IMR-90 (cell line): ENCODE data around the gene NOS2. TPM values are rescaled to one million over a fixed set of nuclear protein-coding genes. Genes with fewer than 3 reads are reported as not detected.

Experiments used
- ATAC-seq: fragments of 200-7000 bp; cut with Tn5 transposase; 2 replicates; pipeline ENCODE4 v1.9.1; 2020; ENCODE audit warnings: low read depth, mild to moderate bottlenecking, moderate library complexity
- BruUV-seq: library from RNA; stranded (reverse); fragments of 400-500 nt; replicated peaks from 2 replicates; lab custom pipeline; 2021; lab: Mats Ljungman, UMichigan
- CTCF ChIA-PET: fragments of 300-600 bp; formaldehyde crosslinking; extraction: SDS; loops from one replicate; lab custom pipeline; 2021; ENCODE audit warnings: antibody characterized with exemption; lab: Yijun Ruan, JAX
- POLR2A ChIA-PET: fragments of 300-600 bp; sonication (Branson Sonifier 250); formaldehyde crosslinking; loops from one replicate; lab custom pipeline; 2022; ENCODE audit warnings: antibody characterized with exemption; ENCODE audit not compliant: unreplicated experiment; lab: Charles Lee
- DNase-seq: peaks from one replicate; pipeline ENCODE4 v3.0.0; 2013
- H2AFZ ChIP-seq: replicated peaks from 2 replicates; pipeline ENCODE3; 2013; ENCODE audit warnings: low read length, mild to moderate bottlenecking; ENCODE audit not compliant: poor library complexity
- H2AK5ac ChIP-seq: 2 replicates; pipeline ENCODE4 v1.6.1; 2013; ENCODE audit warnings: low read depth, low read length, inconsistent platforms
- H2AK9ac ChIP-seq: replicated peaks from 2 replicates; pipeline ENCODE3; 2013; ENCODE audit warnings: mild to moderate bottlenecking, low read depth, low read length, moderate library complexity; ENCODE audit not compliant: poor library complexity
- H2BK120ac ChIP-seq: 2 replicates; pipeline ENCODE4 v1.6.1; 2013; ENCODE audit warnings: low read depth, low read length, inconsistent platforms
- H2BK15ac ChIP-seq: 3 replicates; pipeline ENCODE4 v1.6.1; 2013; ENCODE audit warnings: low read depth, low read length, inconsistent platforms
- H2BK20ac ChIP-seq: 2 replicates; pipeline ENCODE4 v1.6.1; 2013; ENCODE audit warnings: low read depth, mild to moderate bottlenecking, inconsistent platforms, low read length, moderate library complexity
- H2BK5ac ChIP-seq: 2 replicates; pipeline ENCODE4 v1.6.1; 2013; ENCODE audit warnings: mild to moderate bottlenecking, low read depth, low read length, inconsistent platforms; ENCODE audit not compliant: poor library complexity, severe bottlenecking
- H3K14ac ChIP-seq: replicated peaks from 2 replicates; pipeline ENCODE4 v1.6.1; 2013; ENCODE audit warnings: low read depth, low read length, inconsistent platforms
- H3K18ac ChIP-seq: 2 replicates; pipeline ENCODE4 v1.6.1; 2013; ENCODE audit warnings: low read depth, low read length, control low read depth
- H3K23ac ChIP-seq: 2 replicates; pipeline ENCODE4 v1.6.1; 2013; ENCODE audit warnings: low read depth, low read length, inconsistent platforms
- H3K27ac ChIP-seq: 2 replicates; pipeline ENCODE4 v1.5.1; 2013; ENCODE audit warnings: mild to moderate bottlenecking, control low read depth, low read length; ENCODE audit not compliant: insufficient read depth
- H3K27me3 ChIP-seq: 2 replicates; pipeline ENCODE4 v1.6.1; 2013; ENCODE audit warnings: low read length; ENCODE audit not compliant: control insufficient read depth, insufficient read depth
- H3K36me3 ChIP-seq: 2 replicates; pipeline ENCODE4 v1.6.1; 2013; ENCODE audit warnings: low read length, mixed read lengths; ENCODE audit not compliant: control insufficient read depth, insufficient read depth
- H3K4ac ChIP-seq: 2 replicates; pipeline ENCODE4 v1.6.1; 2013; ENCODE audit warnings: low read depth, low read length, inconsistent platforms
- H3K4me1 ChIP-seq: 2 replicates; pipeline ENCODE4 v1.6.1; 2013; ENCODE audit warnings: low read length, mixed read lengths; ENCODE audit not compliant: control insufficient read depth, insufficient read depth
- H3K4me2 ChIP-seq: 2 replicates; pipeline ENCODE4 v1.6.1; 2013; ENCODE audit warnings: low read depth, mild to moderate bottlenecking, control low read depth, low read length, moderate library complexity
- H3K4me3 ChIP-seq: 2 replicates; pipeline ENCODE4 v1.5.1; 2013; ENCODE audit warnings: low read depth, mild to moderate bottlenecking, control low read depth, low read length, moderate library complexity; ENCODE audit not compliant: insufficient read depth
- H3K56ac ChIP-seq: 2 replicates; pipeline ENCODE4 v1.6.1; 2013; ENCODE audit warnings: low read length, inconsistent platforms; ENCODE audit not compliant: insufficient read depth; ENCODE audit errors: extremely low read depth
- H3K79me1 ChIP-seq, 2 experiments: 2 replicates each; pipeline ENCODE4 v1.6.1; 2013; ENCODE audit warnings: low read length in 2 of 2, inconsistent platforms in 1 of 2, low read depth in 1 of 2
- H3K9ac ChIP-seq: 2 replicates; pipeline ENCODE4 v1.6.1; 2013; ENCODE audit warnings: low read depth, low read length, control low read depth
- H3K9me1 ChIP-seq: 2 replicates; pipeline ENCODE4 v1.6.1; 2013; ENCODE audit warnings: low read length, inconsistent platforms; ENCODE audit not compliant: insufficient read depth
- H3K9me3 ChIP-seq: 2 replicates; pipeline ENCODE4 v1.6.1; 2013; ENCODE audit warnings: low read length; ENCODE audit not compliant: control insufficient read depth, insufficient read depth
- H4K20me1 ChIP-seq: 2 replicates; pipeline ENCODE4 v1.6.1; 2013; ENCODE audit warnings: low read length, inconsistent platforms; ENCODE audit not compliant: insufficient read depth
- H4K5ac ChIP-seq: 2 replicates; pipeline ENCODE4 v1.6.1; 2013; ENCODE audit warnings: mild to moderate bottlenecking, low read depth, low read length, control low read depth
- H4K8ac ChIP-seq, 2 experiments: 2 replicates each; pipeline ENCODE4 v1.6.1; 2013; ENCODE audit warnings: low read depth in 2 of 2, low read length in 2 of 2, control low read depth in 1 of 2, inconsistent platforms in 1 of 2
- H4K91ac ChIP-seq: 2 replicates; pipeline ENCODE4 v1.6.1; 2013; ENCODE audit warnings: low read depth, low read length, inconsistent platforms; ENCODE audit not compliant: insufficient read depth
- BHLHE40 ChIP-seq: fragments of 150-350 bp; IDR thresholded peaks from 2 replicates; pipeline ENCODE4 v1.6.1; 2016; ENCODE audit warnings: mild to moderate bottlenecking, low read depth, low read length
- CEBPB ChIP-seq: IDR thresholded peaks from 2 replicates; pipeline ENCODE4 v1.6.1; 2012; ENCODE audit warnings: low read depth, low read length, improper control_type of control experiment
- CHD1 ChIP-seq: IDR thresholded peaks from 2 replicates; pipeline ENCODE4 v1.6.1; 2012; ENCODE audit warnings: low read depth, low read length, improper control_type of control experiment
- CTCF ChIP-seq: conservative IDR thresholded peaks from 2 replicates; pipeline ENCODE4 v1.5.1; 2012; ENCODE audit warnings: mild to moderate bottlenecking, low read depth, low read length, improper control_type of control experiment
- ELK1 ChIP-seq: fragments of 150-350 bp; IDR thresholded peaks from 2 replicates; pipeline ENCODE4 v1.6.1; 2016; ENCODE audit warnings: low read depth, mild to moderate bottlenecking, low read length, moderate library complexity, borderline replicate concordance
- FOS ChIP-seq: fragments of 150-350 bp; IDR thresholded peaks from 2 replicates; pipeline ENCODE4 v1.6.1; 2016; ENCODE audit warnings: low read depth, low read length
- MAFK ChIP-seq: IDR thresholded peaks from 2 replicates; pipeline ENCODE4 v1.6.1; 2012; ENCODE audit warnings: low read depth, low read length, improper control_type of control experiment
- MAZ ChIP-seq: IDR thresholded peaks from 2 replicates; pipeline ENCODE4 v1.6.1; 2012; ENCODE audit warnings: low read depth, mild to moderate bottlenecking, low read length, improper control_type of control experiment, moderate library complexity, borderline replicate concordance
- MXI1 ChIP-seq: IDR thresholded peaks from 2 replicates; pipeline ENCODE4 v1.6.1; 2012; ENCODE audit warnings: low read depth, mild to moderate bottlenecking, low read length, moderate library complexity, borderline replicate concordance
- NFE2L2 ChIP-seq: fragments of 150-350 bp; IDR thresholded peaks from 2 replicates; pipeline ENCODE4 v1.6.1; 2016; ENCODE audit warnings: low read depth, mild to moderate bottlenecking, low read length
- POLR2A ChIP-seq: IDR thresholded peaks from 2 replicates; pipeline ENCODE4 v1.6.1; 2012; ENCODE audit warnings: mild to moderate bottlenecking, low read depth, low read length
- RAD21 ChIP-seq: IDR thresholded peaks from 2 replicates; pipeline ENCODE4 v1.6.1; 2012; ENCODE audit warnings: low read length, improper control_type of control experiment
- RCOR1 ChIP-seq: IDR thresholded peaks from 2 replicates; pipeline ENCODE4 v1.6.1; 2012; ENCODE audit warnings: mild to moderate bottlenecking, low read length, improper control_type of control experiment; ENCODE audit not compliant: insufficient replicate concordance
- RFX5 ChIP-seq: IDR thresholded peaks from 2 replicates; pipeline ENCODE4 v1.8.0; 2012; ENCODE audit warnings: low read depth, mild to moderate bottlenecking, low read length, moderate library complexity
- SMC3 ChIP-seq: fragments of 150-350 bp; IDR thresholded peaks from 2 replicates; pipeline ENCODE4 v1.6.1; 2016; ENCODE audit warnings: low read depth, mild to moderate bottlenecking, antibody characterized with exemption, low read length, moderate library complexity
- USF2 ChIP-seq: fragments of 150-350 bp; IDR thresholded peaks from 2 replicates; pipeline ENCODE4 v1.6.1; 2017; ENCODE audit warnings: mild to moderate bottlenecking, antibody characterized with exemption, low read length, low read depth
- WGBS, 2 experiments: methylation state at CpG; one replicate each; pipeline versions ENCODE4 v1.1.5 to v1.1.7; 2013; ENCODE audit warnings: missing lambda C conversion rate in 2 of 2; ENCODE audit not compliant: insufficient read length in 1 of 2; ENCODE audit errors: extremely low coverage in 2 of 2; 5-methylcytosine and 5-hydroxymethylcytosine counted together
- dilution Hi-C: fragments of 300-500 bp; cut with HindIII; formaldehyde crosslinking; loops from one replicate; pipeline ENCODE4 v1.14.3; 2018; ENCODE audit warnings: low sequenced_read_pairs; ENCODE audit not compliant: unreplicated experiment
- in situ Hi-C: fragments of 300-500 bp; cut with MboI; formaldehyde crosslinking; loops from 3 replicates; pipeline ENCODE4 v1.14.3; 2019; ENCODE audit warnings: low sequenced_read_pairs, inconsistent platforms, mixed read lengths
- intact Hi-C: fragments of 100-400 bp; cut with micrococcal nuclease; formaldehyde crosslinking; loops from 2 replicates; pipeline ENCODE4 v1.10.0; 2022
- polyA plus RNA-seq, 3 experiments: library from polyadenylated mRNA; depleted of rRNA; stranded (reverse); fragments of >200 nt; gene quantifications; 2 replicates each; pipeline ENCODE4 v1.2.3, GENCODE V29; 2012; ENCODE audit warnings: low replicate concordance in 1 of 3
- total RNA-seq: library from RNA; depleted of rRNA; stranded (reverse); fragments of >200 nt; gene quantifications from 2 replicates; pipeline ENCODE4 v1.2.3, GENCODE V29; 2012

The NOS2 gene
- total and polyA plus RNA-seq, 2 of the 4 experiments (the other 2 are of a cell fraction), result under 0.01 TPM; not detected in 1

GRCh38 chr17:27793906-27794569, 6.3 kb downstream of the NOS2 start:
- peak overlapping the region; percentile 34; the same call in 1 of the 2 replicates for H3K4me2 ChIP-seq

More at GRCh38 chr17:27793906-27794569, 6.3 kb downstream of the NOS2 start:
- Histone ChIP-seq H3K27ac (no peak overlapping the region), H4K91ac (no peak overlapping the region), H4K20me1 (no peaks in the 10 kb centered on the region), H3K18ac (no peak overlapping the region), H2AK9ac (no peak overlapping the region), H2BK120ac (no peak overlapping the region), H3K4ac (no peak overlapping the region), H3K4me1 (no peaks in the 10 kb centered on the region), H3K14ac (no peak overlapping the region), H4K8ac (no peak overlapping the region), H3K4me3 (no peak overlapping the region), H2AFZ (peak overlapping the region; percentile 12), H3K36me3 (no peaks in the 10 kb centered on the region), H4K5ac (no peak overlapping the region), H3K9me1 (no peaks in the 10 kb centered on the region), H3K9ac (no peak overlapping the region), H3K79me1 (no peaks in the 10 kb centered on the region), H3K27me3 (peaks cover 49% of the 10 kb centered on the region), H3K9me3 (no peaks in the 10 kb centered on the region), H3K56ac (no peak overlapping the region), H2AK5ac (no peak overlapping the region), H3K23ac (no peak overlapping the region), H2BK20ac (no peak overlapping the region), H2BK5ac (no peak overlapping the region), H2BK15ac (no peak overlapping the region)
- BruUV-seq, result no TSS peak
- no CpG with 5 or more reads among the region's 19 CpGs for WGBS, 2 experiments
- ChIA-PET POLR2A (interaction anchor here (0.6 kb wide), 1 partner anchor 261 kb away, joined by 19 read pairs; no protein-coding TSS in a partner anchor), CTCF (interaction anchor here (1.0 to 1.5 kb wide), 2 partner anchors 12 to 85 kb away, joined by 4 read pairs; no protein-coding TSS in a partner anchor)
- intact Hi-C loops, result no loop called here
- TF ChIP-seq RCOR1 (no peak), CHD1 (no peak), RAD21 (no peak), MAFK (no peak), CEBPB (no peak), MAZ (no peak), BHLHE40 (no peak), CTCF (no peak), USF2 (no peak), FOS (no peak), SMC3 (no peak), MXI1 (no peak), POLR2A (no peak), ELK1 (no peak), NFE2L2 (no peak), RFX5 (no peak)
- dilution Hi-C loops, result no loop called here
- no peak for DNase-seq
- ATAC-seq, result peak; percentile 19
- in situ Hi-C loops, result no loop called here
